Trophoblast cell (in vitro differentiated cells and primary cell): ENCODE measurements around the gene SCO1.

ENCODE experiments used
- DNase-seq, 2 donors: peaks; one replicate each; pipeline ENCODE4 v3.0.0-alpha.2; 2016
- H2AFZ ChIP-seq: 2 replicates; pipeline ENCODE4 v1.6.1; 2013; ENCODE audit warnings: low read length, moderate library complexity, mild to moderate bottlenecking; ENCODE audit not compliant: insufficient read depth, poor library complexity
- H2AK5ac ChIP-seq: 2 replicates; pipeline ENCODE4 v1.6.1; 2013; ENCODE audit warnings: mild to moderate bottlenecking, low read length
- H2BK120ac ChIP-seq: 2 replicates; pipeline ENCODE4 v1.6.1; 2013; ENCODE audit warnings: low read length, mild to moderate bottlenecking, moderate library complexity; ENCODE audit not compliant: insufficient read depth, poor library complexity
- H2BK12ac ChIP-seq: 2 replicates; pipeline ENCODE4 v1.6.1; 2013; ENCODE audit warnings: mild to moderate bottlenecking, low read length, moderate library complexity
- H2BK5ac ChIP-seq: 2 replicates; pipeline ENCODE4 v1.6.1; 2013; ENCODE audit warnings: low read length, low read depth, moderate library complexity, mild to moderate bottlenecking; ENCODE audit not compliant: poor library complexity
- H3K14ac ChIP-seq: 2 replicates; pipeline ENCODE4 v1.6.1; 2013; ENCODE audit warnings: mild to moderate bottlenecking, low read length
- H3K18ac ChIP-seq: 2 replicates; pipeline ENCODE4 v1.6.1; 2013; ENCODE audit warnings: mild to moderate bottlenecking, low read length
- H3K23ac ChIP-seq: 2 replicates; pipeline ENCODE4 v1.6.1; 2013; ENCODE audit warnings: low read length
- H3K27ac ChIP-seq: 2 replicates; pipeline ENCODE4 v1.5.1; 2013; ENCODE audit warnings: low read depth, mild to moderate bottlenecking, inconsistent platforms, low read length, moderate library complexity
- H3K27me3 ChIP-seq: 2 replicates; pipeline ENCODE4 v1.6.1; 2013; ENCODE audit warnings: inconsistent platforms, mild to moderate bottlenecking, low read length, moderate library complexity; ENCODE audit not compliant: insufficient read depth
- H3K36me3 ChIP-seq, 2 experiments: 1 replicate in 1 of 2; 2 replicates in 1 of 2; pipeline ENCODE4 v1.6.1; 2013; ENCODE audit warnings: low read length in 2 of 2, mild to moderate bottlenecking in 2 of 2, moderate library complexity in 1 of 2; ENCODE audit not compliant: insufficient read depth in 2 of 2, control insufficient read depth in 1 of 2
- H3K4ac ChIP-seq: 2 replicates; pipeline ENCODE4 v1.6.1; 2013; ENCODE audit warnings: low read depth, mild to moderate bottlenecking, low read length, moderate library complexity
- H3K4me1 ChIP-seq, 2 experiments: 1 replicate in 1 of 2; 2 replicates in 1 of 2; pipeline ENCODE4 v1.6.1; 2013; ENCODE audit warnings: low read length in 2 of 2, mild to moderate bottlenecking in 2 of 2, moderate library complexity in 1 of 2; ENCODE audit not compliant: insufficient read depth in 2 of 2, control insufficient read depth in 1 of 2
- H3K4me2 ChIP-seq: 2 replicates; pipeline ENCODE4 v1.6.1; 2013; ENCODE audit warnings: inconsistent platforms, mild to moderate bottlenecking, low read length, moderate library complexity
- H3K4me3 ChIP-seq: 2 replicates; pipeline ENCODE4 v1.5.1; 2013; ENCODE audit warnings: mild to moderate bottlenecking, low read depth, low read length, inconsistent platforms
- H3K79me1 ChIP-seq: one replicate; pipeline ENCODE4 v1.6.1; 2013; ENCODE audit warnings: low read length
- H3K79me2 ChIP-seq: 2 replicates; pipeline ENCODE4 v1.6.1; 2013; ENCODE audit warnings: low read length, mild to moderate bottlenecking; ENCODE audit not compliant: control insufficient read depth, insufficient read depth, poor library complexity
- H3K9ac ChIP-seq: 2 replicates; pipeline ENCODE4 v1.6.1; 2013; ENCODE audit warnings: mild to moderate bottlenecking, low read length
- H3K9me3 ChIP-seq: 2 replicates; pipeline ENCODE4 v1.6.1; 2013; ENCODE audit warnings: low read depth, mild to moderate bottlenecking, control low read depth, inconsistent platforms, low read length; ENCODE audit not compliant: insufficient read depth
- H4K12ac ChIP-seq: 2 replicates; pipeline ENCODE4 v1.6.1; 2013; ENCODE audit warnings: low read depth, mild to moderate bottlenecking, low read length, moderate library complexity
- H4K8ac ChIP-seq: 2 replicates; pipeline ENCODE4 v1.6.1; 2013; ENCODE audit warnings: low read depth, mild to moderate bottlenecking, low read length, moderate library complexity
- H4K91ac ChIP-seq: one replicate; pipeline ENCODE4 v1.6.1; 2013; ENCODE audit warnings: low read depth, mild to moderate bottlenecking, low read length, moderate library complexity
- WGBS: extraction: QIAGEN DNeasy Blood & Tissue Kit; methylation state at CpG from one replicate; pipeline ENCODE4 v1.1.7; 2013; ENCODE audit warnings: missing lambda C conversion rate; ENCODE audit not compliant: insufficient read length, insufficient coverage; ENCODE audit errors: extremely low coverage; 5-methylcytosine and 5-hydroxymethylcytosine counted together

Gene SCO1

GRCh38 chr17:10646392-10646990 lies 50.8 kb downstream of the SCO1 start:
- Histone ChIP-seq H2BK12ac (no peak overlapping the region), H3K9me3 (no peaks in the 10 kb centered on the region), H2AFZ (no peak overlapping the region), H2AK5ac (no peak overlapping the region), H2BK5ac (no peak overlapping the region), H3K4me3 (no peak overlapping the region), H3K79me2 (no peaks in the 10 kb centered on the region), H3K36me3 (peaks cover 2 to 3% of the 10 kb centered on the region in 2 experiments), H3K23ac (no peak overlapping the region), H3K18ac (no peak overlapping the region), H3K14ac (no peak overlapping the region), H2BK120ac (no peak overlapping the region), H3K27me3 (no peaks in the 10 kb centered on the region), H3K4ac (no peak overlapping the region), H4K8ac (no peak overlapping the region), H3K4me2 (no peak overlapping the region), H3K9ac (no peak overlapping the region), H4K91ac (no peak overlapping the region), H3K79me1 (no peaks in the 10 kb centered on the region), H3K27ac (no peak overlapping the region), H3K4me1 (no peaks in the 10 kb centered on the region), H4K12ac (no peak overlapping the region)
- peak; percentile 47 to 76 for DNase-seq
- no CpG with 5 or more reads among the region's 8 CpGs for WGBS

DNA sequence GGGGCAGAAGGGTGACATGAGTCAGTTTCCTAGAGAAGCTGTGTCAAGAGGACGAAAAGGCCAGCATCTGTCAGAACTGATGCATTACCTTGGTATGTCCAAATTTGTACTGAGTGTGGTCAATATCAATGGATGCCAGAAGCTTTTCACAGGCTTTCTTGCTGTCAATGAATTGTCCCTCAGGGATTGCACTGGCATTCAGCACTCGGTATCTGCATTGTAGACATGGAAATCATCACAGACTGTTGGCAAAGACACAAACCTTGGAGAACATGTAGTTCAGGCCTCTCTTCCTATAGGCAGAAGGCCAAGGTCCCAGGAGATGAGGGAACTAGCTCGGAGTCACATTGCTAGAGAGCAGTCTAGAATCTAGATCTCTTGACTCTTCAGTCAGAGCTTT lies 56.9 kb downstream of the SCO1 start:
- Histone ChIP-seq H3K4me2 (no peak overlapping the region), H2BK120ac (no peak overlapping the region), H2AFZ (no peak overlapping the region), H3K9me3 (no peaks in the 10 kb centered on the region), H4K8ac (no peak overlapping the region), H3K79me1 (no peaks in the 10 kb centered on the region), H2BK12ac (no peak overlapping the region), H3K14ac (no peak overlapping the region), H4K12ac (no peak overlapping the region), H3K79me2 (no peaks in the 10 kb centered on the region), H3K4ac (no peak overlapping the region), H3K27me3 (no peaks in the 10 kb centered on the region), H3K23ac (no peak overlapping the region), H3K27ac (no peak overlapping the region), H2BK5ac (no peak overlapping the region), H4K91ac (no peak overlapping the region), H2AK5ac (no peak overlapping the region), H3K4me1 (no peaks in the 10 kb centered on the region), H3K36me3 (no peaks in the 10 kb centered on the region), H3K9ac (no peak overlapping the region), H3K4me3 (no peak overlapping the region), H3K18ac (no peak overlapping the region)
- DNase-seq: no peak
- no CpG with 5 or more reads among the region's 3 CpGs for WGBS

DNA sequence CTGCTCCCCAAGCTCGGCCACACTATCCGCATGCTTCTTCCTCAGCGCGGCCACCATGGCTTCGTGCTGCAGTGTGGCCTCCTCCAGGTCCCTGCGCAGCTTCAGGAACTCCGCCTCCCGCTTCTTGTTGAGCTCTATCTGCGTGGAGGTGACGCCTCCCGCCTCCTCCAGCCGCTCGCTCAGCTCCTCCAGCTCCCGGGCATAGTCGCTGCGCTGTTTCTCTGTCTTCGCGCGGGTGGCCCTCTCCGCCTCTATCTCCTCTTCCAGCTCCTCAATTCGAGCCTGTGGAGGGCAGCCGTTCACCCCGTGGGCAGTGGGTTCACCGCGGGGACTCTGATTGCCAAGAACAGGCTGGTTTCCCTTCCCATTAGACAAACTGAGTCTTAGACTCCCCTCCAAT lies 59.2 kb downstream of the SCO1 start:
- Histone ChIP-seq H3K9ac (no peak overlapping the region), H3K27ac (no peak overlapping the region), H2BK5ac (no peak overlapping the region), H3K14ac (no peak overlapping the region), H2AK5ac (no peak overlapping the region), H2BK120ac (no peak overlapping the region), H2BK12ac (no peak overlapping the region), H3K4me3 (no peak overlapping the region), H3K79me1 (no peaks in the 10 kb centered on the region), H3K36me3 (no peaks in the 10 kb centered on the region), H3K23ac (no peak overlapping the region), H4K8ac (no peak overlapping the region), H2AFZ (no peak overlapping the region), H3K4me1 (no peaks in the 10 kb centered on the region), H3K27me3 (no peaks in the 10 kb centered on the region), H4K12ac (no peak overlapping the region), H3K79me2 (no peaks in the 10 kb centered on the region), H3K4ac (no peak overlapping the region), H3K9me3 (no peaks in the 10 kb centered on the region), H3K4me2 (no peak overlapping the region), H3K18ac (no peak overlapping the region), H4K91ac (no peak overlapping the region)
- DNase-seq: peak in 1 of 2 donors; percentile 17
- no CpG with 5 or more reads among the region's 25 CpGs for WGBS

DNA sequence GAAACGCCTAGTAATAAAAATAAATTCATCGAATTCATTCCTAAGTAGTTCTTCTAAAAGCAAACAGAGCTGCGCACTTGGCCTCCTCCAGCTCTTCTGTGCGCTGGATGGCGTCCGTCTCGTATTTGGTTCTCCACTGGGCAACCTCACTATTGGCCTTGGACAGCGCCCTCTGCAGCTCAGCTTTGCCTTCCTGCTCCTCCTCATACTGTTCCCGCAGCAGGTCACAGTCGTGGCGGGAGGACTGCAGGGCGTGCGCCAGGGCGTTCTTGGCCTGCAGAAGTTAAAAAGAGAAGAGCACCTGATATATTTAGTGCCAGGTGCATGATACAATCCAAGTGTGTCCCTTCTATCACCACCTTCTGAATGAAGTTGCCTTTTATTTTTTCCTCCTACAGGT lies 62.0 kb downstream of the SCO1 start:
- no peaks in the 10 kb centered on the region for H3K27me3 ChIP-seq
- H4K8ac ChIP-seq: no peak overlapping the region
- H3K9me3 ChIP-seq: no peaks in the 10 kb centered on the region
- no peak overlapping the region for H2AK5ac ChIP-seq
- H4K91ac ChIP-seq: no peak overlapping the region
- no peaks in the 10 kb centered on the region for H3K79me1 ChIP-seq
- H4K12ac ChIP-seq: no peak overlapping the region
- H3K18ac ChIP-seq: no peak overlapping the region
- WGBS: no CpG with 5 or more reads among the region's 14 CpGs
- H3K9ac ChIP-seq: no peak overlapping the region
- no peak overlapping the region for H3K4me3 ChIP-seq
- no peak overlapping the region for H3K4me2 ChIP-seq
- no peaks in the 10 kb centered on the region for H3K4me1 ChIP-seq
- no peak overlapping the region for H3K23ac ChIP-seq
- no peak overlapping the region for H3K27ac ChIP-seq
- no peaks in the 10 kb centered on the region for H3K79me2 ChIP-seq
- no peak overlapping the region for H2BK120ac ChIP-seq
- no peak overlapping the region for H3K4ac ChIP-seq
- H2BK5ac ChIP-seq: no peak overlapping the region
- no peak overlapping the region for H2AFZ ChIP-seq
- H3K36me3 ChIP-seq: no peaks in the 10 kb centered on the region
- H2BK12ac ChIP-seq: no peak overlapping the region
- DNase-seq: no peak
- H3K14ac ChIP-seq: no peak overlapping the region
